Calu3 (cell line): Measurements from ENCODE around the gene DLX3. TPM values are rescaled to one million over a fixed set of nuclear protein-coding genes. Genes with fewer than 3 reads are reported as not detected.

Source experiments
- BruUV-seq: library from RNA; stranded (reverse); fragments of 400-500 nt; replicated peaks from 2 replicates; lab custom pipeline; 2021; lab: Mats Ljungman, UMichigan
- CTCF ChIA-PET: fragments of 300-600 bp; sonication (Branson Sonifier 250); formaldehyde crosslinking; loops from one replicate; lab custom pipeline; 2022; ENCODE audit warnings: antibody characterized with exemption; lab: Charles Lee
- DNase-seq: peaks from one replicate; pipeline ENCODE4 v3.0.0; 2022
- H3K27ac Mint-ChIP-seq: one replicate; pipeline ENCODE4 v1.8.0; 2022; ENCODE audit warnings: mixed read lengths; ENCODE audit not compliant: unreplicated experiment
- H3K27me3 Mint-ChIP-seq: one replicate; pipeline ENCODE4 v1.8.0; 2022; ENCODE audit warnings: mixed read lengths; ENCODE audit not compliant: unreplicated experiment
- H3K36me3 Mint-ChIP-seq: one replicate; pipeline ENCODE4 v1.8.0; 2022; ENCODE audit warnings: mild to moderate bottlenecking, moderate library complexity, mixed read lengths; ENCODE audit not compliant: insufficient read depth, unreplicated experiment
- H3K4me1 Mint-ChIP-seq: one replicate; pipeline ENCODE4 v1.8.0; 2022; ENCODE audit warnings: mild to moderate bottlenecking, low read depth, mixed read lengths; ENCODE audit not compliant: unreplicated experiment
- H3K4me3 Mint-ChIP-seq: one replicate; pipeline ENCODE4 v1.8.0; 2022; ENCODE audit warnings: mild to moderate bottlenecking, low read depth, moderate library complexity, mixed read lengths; ENCODE audit not compliant: unreplicated experiment
- H3K9me3 Mint-ChIP-seq: one replicate; pipeline ENCODE4 v1.8.0; 2022; ENCODE audit warnings: low read depth, mixed read lengths; ENCODE audit not compliant: unreplicated experiment
- CTCF ChIP-seq: fragments of 200-600 bp; IDR thresholded peaks from one replicate; pipeline ENCODE4 v1.8.0; 2022; ENCODE audit warnings: antibody characterized with exemption; ENCODE audit not compliant: unreplicated experiment
- intact Hi-C: fragments of 100-400 bp; cut with micrococcal nuclease; formaldehyde crosslinking; loops from one replicate; pipeline ENCODE4 v1.10.0; 2022; ENCODE audit not compliant: unreplicated experiment
- total RNA-seq: library from RNA; stranded (reverse); gene quantifications from 2 replicates; pipeline ENCODE4 v1.2.3, GENCODE V29; 2022

Gene DLX3
- total RNA-seq, 1 experiment from 2014 or later: not detected

- CTCF ChIA-PET: no interaction called here
- no peak for TF ChIP-seq CTCF
- no peak overlapping the region for H3K4me3 Mint-ChIP-seq
- intact Hi-C loops: no loop called here
- peaks cover 11% of the 10 kb centered on the region for H3K27me3 Mint-ChIP-seq
- H3K4me1 Mint-ChIP-seq: no peaks in the 10 kb centered on the region
- peaks cover 11% of the 10 kb centered on the region for H3K9me3 Mint-ChIP-seq
- no TSS peak for BruUV-seq
- H3K36me3 Mint-ChIP-seq: no peaks in the 10 kb centered on the region
- no peak for DNase-seq
- no peak overlapping the region for H3K27ac Mint-ChIP-seq
Measured at GRCh38 chr17:50014471-50015088, 19.6 kb upstream of the DLX3 start.

GRCh38 chr17:50013079-50013478 is 18.1 kb upstream of the DLX3 start:
- DNase-seq: no peak
- peaks cover 15% of the 10 kb centered on the region for H3K9me3 Mint-ChIP-seq
- no peak overlapping the region for H3K4me3 Mint-ChIP-seq
- H3K27me3 Mint-ChIP-seq: peaks cover 26% of the 10 kb centered on the region
- intact Hi-C loops: no loop called here
- CTCF ChIA-PET: no interaction called here
- H3K4me1 Mint-ChIP-seq: no peaks in the 10 kb centered on the region
- no peak for TF ChIP-seq CTCF
- H3K27ac Mint-ChIP-seq: no peak overlapping the region
- no peaks in the 10 kb centered on the region for H3K36me3 Mint-ChIP-seq
- no TSS peak for BruUV-seq

DNA sequence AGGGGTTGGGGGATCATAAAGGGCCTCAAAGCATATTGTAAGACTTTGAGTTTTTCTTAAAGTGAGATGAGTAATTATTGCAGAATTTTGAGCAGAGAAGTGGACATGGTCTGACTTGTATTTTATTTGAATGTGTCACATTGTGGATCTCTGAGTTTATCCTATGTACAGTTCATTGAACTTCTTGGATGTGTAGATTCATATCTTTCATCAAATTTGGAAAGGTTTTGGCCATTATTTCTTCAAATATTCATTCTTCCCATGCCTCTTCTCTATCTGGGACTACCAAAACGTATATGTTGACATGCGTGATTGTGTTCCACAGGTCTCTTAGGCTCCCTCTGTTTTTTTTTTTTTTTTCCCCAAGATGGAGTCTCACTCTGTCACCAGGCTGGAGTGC is 14.3 kb upstream of the DLX3 start:
- Mint-ChIP-seq H3K27me3 (peaks cover 46% of the 10 kb centered on the region), H3K9me3 (peaks cover 11% of the 10 kb centered on the region), H3K4me3 (no peak overlapping the region), H3K27ac (no peak overlapping the region), H3K36me3 (no peaks in the 10 kb centered on the region), H3K4me1 (no peaks in the 10 kb centered on the region)
- CTCF ChIA-PET: interaction anchor here (0.7 kb wide), 3 partner anchors 8 to 452 kb away, joined by 3 to 5 read pairs (median 4); no protein-coding TSS in a partner anchor
- DNase-seq: no peak
- no peak for TF ChIP-seq CTCF
- intact Hi-C loops: no loop called here
- no TSS peak for BruUV-seq

DNA sequence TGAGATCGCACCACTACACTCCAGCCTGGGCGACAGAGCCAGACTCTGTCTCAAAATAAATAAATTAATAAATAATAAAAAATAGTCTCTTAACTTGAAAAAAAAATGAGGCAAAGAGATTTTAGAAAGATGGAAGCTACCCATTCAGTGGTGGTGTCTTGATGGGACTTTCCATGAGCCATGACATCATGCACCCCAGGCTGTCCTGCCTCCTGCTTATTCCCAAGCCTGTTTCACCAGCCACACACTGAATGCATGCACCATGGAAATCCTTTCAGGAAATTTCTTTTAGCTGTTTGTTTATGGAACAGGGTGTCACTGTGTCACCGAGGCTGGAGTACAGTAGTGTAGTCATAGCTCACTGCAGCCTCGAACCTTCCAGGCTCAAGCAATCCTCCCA is 8.9 kb upstream of the DLX3 start:
- CTCF ChIA-PET: no interaction called here
- H3K27me3 Mint-ChIP-seq: peaks cover 70% of the 10 kb centered on the region
- H3K36me3 Mint-ChIP-seq: no peaks in the 10 kb centered on the region
- intact Hi-C loops: no loop called here
- no peaks in the 10 kb centered on the region for H3K4me1 Mint-ChIP-seq
- H3K27ac Mint-ChIP-seq: no peak overlapping the region
- BruUV-seq: no TSS peak
- DNase-seq: no peak
- peaks cover 2% of the 10 kb centered on the region for H3K9me3 Mint-ChIP-seq
- no peak for TF ChIP-seq CTCF
- no peak overlapping the region for H3K4me3 Mint-ChIP-seq
